ENCODE measurements around the gene FBXO44.

DNA sequence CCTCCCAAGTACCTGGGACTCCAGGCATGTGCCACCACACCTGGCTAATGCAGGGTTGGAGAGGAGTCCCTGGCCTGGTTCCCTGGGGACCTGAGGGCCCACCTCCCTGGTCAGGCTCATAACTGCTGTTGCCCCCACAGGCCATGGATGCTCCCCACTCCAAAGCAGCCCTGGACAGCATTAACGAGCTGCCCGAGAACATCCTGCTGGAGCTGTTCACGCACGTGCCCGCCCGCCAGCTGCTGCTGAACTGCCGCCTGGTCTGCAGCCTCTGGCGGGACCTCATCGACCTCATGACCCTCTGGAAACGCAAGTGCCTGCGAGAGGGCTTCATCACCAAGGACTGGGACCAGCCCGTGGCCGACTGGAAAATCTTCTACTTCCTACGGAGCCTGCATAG lies 13.8 kb downstream of the FBXO44 start:
- TF ChIP-seq TEAD4 (IDR thresholded peaks at IDR 0.05) (no peak), CREB1 (IDR thresholded peaks at IDR 0.05; ENCODE audit: low read depth) (no peak), FOXM1 (IDR thresholded peaks at IDR 0.05; ENCODE audit: borderline replicate concordance, low read depth) (no peak), TAF1 (IDR thresholded peaks at IDR 0.05; ENCODE audit: low read depth) (no peak), RAD21 (IDR thresholded peaks at IDR 0.05; ENCODE audit: low read depth) (no peak), ZBTB7A (IDR thresholded peaks at IDR 0.05; ENCODE audit: low read depth) (no peak), CEBPB (IDR thresholded peaks at IDR 0.05) (no peak)
- TF ChIP-seq, protein P1, sequence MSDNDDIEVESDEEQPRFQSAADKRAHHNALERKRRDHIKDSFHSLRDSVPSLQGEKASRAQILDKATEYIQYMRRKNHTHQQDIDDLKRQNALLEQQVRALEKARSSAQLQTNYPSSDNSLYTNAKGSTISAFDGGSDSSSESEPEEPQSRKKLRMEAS (IDR thresholded peaks at IDR 0.05), result no peak
